ENCODE data around the gene KRT222.

The KRT222 gene

DNA sequence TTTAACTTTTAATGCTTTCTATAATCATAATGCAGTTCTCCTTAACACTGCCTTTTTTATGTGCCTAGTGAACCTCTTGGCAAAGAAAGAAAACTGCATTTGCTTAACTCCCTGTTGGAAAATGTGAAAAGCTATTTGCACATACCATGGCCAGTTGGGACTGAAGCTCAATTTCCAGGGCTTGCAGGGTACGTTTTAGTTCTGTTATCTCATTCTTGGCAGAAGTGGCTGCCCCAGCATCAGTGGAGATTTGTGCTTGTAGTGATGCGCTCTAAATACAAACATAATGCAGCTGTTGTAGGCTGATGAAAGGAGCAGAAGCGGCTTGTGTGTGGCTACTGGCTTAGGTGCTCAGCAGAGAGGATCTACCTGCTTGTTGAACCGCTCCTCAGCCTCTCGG, 34.9 kb upstream of the KRT222 start:
- no peak overlapping the region for H2AFZ ChIP-seq (ENCODE audit: low read length)
- no peak overlapping the region for H3K4me2 ChIP-seq (ENCODE audit: low read length)
- no peaks in the 10 kb centered on the region for H4K20me1 ChIP-seq (ENCODE audit: insufficient read depth, low read length)
- no peaks in the 10 kb centered on the region for H3K9me3 ChIP-seq (ENCODE audit: low read length)
- H3K4me3 ChIP-seq (ENCODE audit: low read depth, low read length, poor library complexity, severe bottlenecking), result no peak overlapping the region
- no peaks in the 10 kb centered on the region for H3K27me3 ChIP-seq (ENCODE audit: insufficient read depth, low read length)
- no peaks in the 10 kb centered on the region for H3K36me3 ChIP-seq (ENCODE audit: insufficient read depth, low read length)
- no peak overlapping the region for H3K9ac ChIP-seq (ENCODE audit: low read length)
- H3K79me2 ChIP-seq (ENCODE audit: insufficient read depth, low read length), result no peaks in the 10 kb centered on the region
- no peaks in the 10 kb centered on the region for H3K9me2 ChIP-seq (ENCODE audit: low read depth, low read length)
- TF ChIP-seq EZH2 (IDR thresholded peaks at IDR 0.05; ENCODE audit: borderline replicate concordance, low read length), result no peak
- H3F3A ChIP-seq (ENCODE audit: insufficient read depth, low read length), result no peaks in the 10 kb centered on the region
- H3K4me1 ChIP-seq (ENCODE audit: insufficient read depth, low read length, severe bottlenecking), result no peaks in the 10 kb centered on the region
- no peak overlapping the region for H3K27ac ChIP-seq (ENCODE audit: low read depth, low read length, poor library complexity, severe bottlenecking)

- Histone ChIP-seq H3K9me3 (ENCODE audit: low read length) (no peaks in the 10 kb centered on the region), H3K27ac (ENCODE audit: low read depth, low read length, poor library complexity, severe bottlenecking) (no peak overlapping the region), H3F3A (ENCODE audit: insufficient read depth, low read length) (no peaks in the 10 kb centered on the region), H4K20me1 (ENCODE audit: insufficient read depth, low read length) (no peaks in the 10 kb centered on the region), H3K27me3 (ENCODE audit: insufficient read depth, low read length) (no peaks in the 10 kb centered on the region), H3K9me2 (ENCODE audit: low read depth, low read length) (no peaks in the 10 kb centered on the region), H3K4me3 (ENCODE audit: low read depth, low read length, poor library complexity, severe bottlenecking) (no peak overlapping the region), H3K36me3 (ENCODE audit: insufficient read depth, low read length) (no peaks in the 10 kb centered on the region), H3K9ac (ENCODE audit: low read length) (no peak overlapping the region), H2AFZ (ENCODE audit: low read length) (no peak overlapping the region), H3K4me1 (ENCODE audit: insufficient read depth, low read length, severe bottlenecking) (no peaks in the 10 kb centered on the region), H3K4me2 (ENCODE audit: low read length) (no peak overlapping the region), H3K79me2 (ENCODE audit: insufficient read depth, low read length) (no peaks in the 10 kb centered on the region)
- TF ChIP-seq EZH2 (IDR thresholded peaks at IDR 0.05; ENCODE audit: borderline replicate concordance, low read length) (no peak), CTCF (IDR thresholded peaks at IDR 0.05; ENCODE audit: low read length) (no peak)
Measured at GRCh38 chr17:40699371-40699770, 34.4 kb upstream of the KRT222 start.

GRCh38 chr17:40697297-40697696, 32.3 kb upstream of the KRT222 start:
- Histone ChIP-seq H3K27ac (ENCODE audit: low read depth, low read length, poor library complexity, severe bottlenecking) (no peak overlapping the region), H2AFZ (ENCODE audit: low read length) (no peak overlapping the region), H3K79me2 (ENCODE audit: insufficient read depth, low read length) (no peaks in the 10 kb centered on the region), H4K20me1 (ENCODE audit: insufficient read depth, low read length) (no peaks in the 10 kb centered on the region), H3K9ac (ENCODE audit: low read length) (no peak overlapping the region), H3F3A (ENCODE audit: insufficient read depth, low read length) (no peaks in the 10 kb centered on the region), H3K36me3 (ENCODE audit: insufficient read depth, low read length) (no peaks in the 10 kb centered on the region), H3K4me3 (ENCODE audit: low read depth, low read length, poor library complexity, severe bottlenecking) (no peak overlapping the region), H3K4me2 (ENCODE audit: low read length) (no peak overlapping the region), H3K9me3 (ENCODE audit: low read length) (no peaks in the 10 kb centered on the region), H3K4me1 (ENCODE audit: insufficient read depth, low read length, severe bottlenecking) (no peaks in the 10 kb centered on the region), H3K27me3 (ENCODE audit: insufficient read depth, low read length) (no peaks in the 10 kb centered on the region), H3K9me2 (ENCODE audit: low read depth, low read length) (no peaks in the 10 kb centered on the region)
- TF ChIP-seq EZH2 (IDR thresholded peaks at IDR 0.05; ENCODE audit: borderline replicate concordance, low read length) (no peak), CTCF (IDR thresholded peaks at IDR 0.05; ENCODE audit: low read length) (no peak)

- Histone ChIP-seq H3F3A (ENCODE audit: insufficient read depth, low read length) (no peaks in the 10 kb centered on the region), H3K9ac (ENCODE audit: low read length) (no peak overlapping the region), H3K36me3 (ENCODE audit: insufficient read depth, low read length) (no peaks in the 10 kb centered on the region), H3K9me2 (ENCODE audit: low read depth, low read length) (no peaks in the 10 kb centered on the region), H2AFZ (ENCODE audit: low read length) (no peak overlapping the region), H3K4me3 (ENCODE audit: low read depth, low read length, poor library complexity, severe bottlenecking) (no peak overlapping the region), H3K79me2 (ENCODE audit: insufficient read depth, low read length) (no peaks in the 10 kb centered on the region), H3K27ac (ENCODE audit: low read depth, low read length, poor library complexity, severe bottlenecking) (no peak overlapping the region), H3K4me2 (ENCODE audit: low read length) (no peak overlapping the region), H3K4me1 (ENCODE audit: insufficient read depth, low read length, severe bottlenecking) (no peaks in the 10 kb centered on the region), H3K9me3 (ENCODE audit: low read length) (no peaks in the 10 kb centered on the region), H4K20me1 (ENCODE audit: insufficient read depth, low read length) (no peaks in the 10 kb centered on the region), H3K27me3 (ENCODE audit: insufficient read depth, low read length) (no peaks in the 10 kb centered on the region)
- TF ChIP-seq CTCF (IDR thresholded peaks at IDR 0.05; ENCODE audit: low read length), result no peak
- TF ChIP-seq EZH2 (IDR thresholded peaks at IDR 0.05; ENCODE audit: borderline replicate concordance, low read length), result no peak
Measured at GRCh38 chr17:40696651-40697072, 31.7 kb upstream of the KRT222 start.

All from OCI-LY1 (cell line).